ENCODE data around the gene TSPAN6.

DNA sequence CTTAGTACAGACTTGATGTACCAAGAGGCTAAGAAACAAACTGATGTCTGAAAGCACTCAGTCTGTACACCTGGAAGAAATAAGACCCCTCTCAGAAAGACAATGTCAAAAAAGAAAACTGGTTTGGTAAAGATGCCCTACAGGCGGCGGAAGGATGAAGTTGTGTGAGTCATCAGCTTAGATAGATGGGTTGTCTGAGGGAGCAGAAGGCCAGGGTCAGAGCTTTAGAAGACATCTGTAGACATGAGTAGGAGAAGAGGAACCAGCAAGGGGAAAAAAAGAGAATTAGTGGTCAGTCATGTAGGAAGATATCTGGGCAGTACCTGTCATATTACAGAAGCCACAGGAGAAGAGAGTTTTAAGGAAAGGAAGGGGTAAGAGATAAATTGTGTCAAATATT is 15.7 kb upstream of the TSPAN6 start:
- TF ChIP-seq MAFK (IDR thresholded peaks at IDR 0.05; ENCODE audit: low read depth, low read length) (no peak), CTCF (conservative IDR thresholded peaks at IDR 0.05; ENCODE audit: low read depth, low read length) (no peak), RAD21 (IDR thresholded peaks at IDR 0.05; ENCODE audit: low read length) (no peak), RFX5 (IDR thresholded peaks at IDR 0.05; ENCODE audit: low read depth, low read length) (no peak), POLR2A (IDR thresholded peaks at IDR 0.05; ENCODE audit: low read depth, low read length) (no peak), MXI1 (IDR thresholded peaks at IDR 0.05; ENCODE audit: borderline replicate concordance, low read depth, low read length) (no peak), RCOR1 (IDR thresholded peaks at IDR 0.05; ENCODE audit: insufficient replicate concordance, low read length) (no peak), CEBPB (IDR thresholded peaks at IDR 0.05; ENCODE audit: low read depth, low read length) (no peak), USF2 (IDR thresholded peaks at IDR 0.05; ENCODE audit: low read depth, low read length) (no peak), MAZ (IDR thresholded peaks at IDR 0.05; ENCODE audit: borderline replicate concordance, low read depth, low read length) (no peak), NFE2L2 (IDR thresholded peaks at IDR 0.05; ENCODE audit: low read depth, low read length) (no peak), BHLHE40 (IDR thresholded peaks at IDR 0.05; ENCODE audit: low read depth, low read length) (no peak)
- TF ChIP-seq, protein P1, sequence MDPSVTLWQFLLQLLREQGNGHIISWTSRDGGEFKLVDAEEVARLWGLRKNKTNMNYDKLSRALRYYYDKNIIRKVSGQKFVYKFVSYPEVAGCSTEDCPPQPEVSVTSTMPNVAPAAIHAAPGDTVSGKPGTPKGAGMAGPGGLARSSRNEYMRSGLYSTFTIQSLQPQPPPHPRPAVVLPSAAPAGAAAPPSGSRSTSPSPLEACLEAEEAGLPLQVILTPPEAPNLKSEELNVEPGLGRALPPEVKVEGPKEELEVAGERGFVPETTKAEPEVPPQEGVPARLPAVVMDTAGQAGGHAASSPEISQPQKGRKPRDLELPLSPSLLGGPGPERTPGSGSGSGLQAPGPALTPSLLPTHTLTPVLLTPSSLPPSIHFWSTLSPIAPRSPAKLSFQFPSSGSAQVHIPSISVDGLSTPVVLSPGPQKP (IDR thresholded peaks at IDR 0.05; ENCODE audit: borderline replicate concordance, low read depth, low read length), result no peak

All from IMR-90 (cell line).